Thoracic aorta (tissue), 2 donors: ENCODE data around the gene PROS1. TPM values are rescaled to one million over a fixed set of nuclear protein-coding genes. Genes with fewer than 3 reads are reported as not detected.
"Not testable (repeated sequence)": the region's sequence is repeated elsewhere in the genome, so short reads cannot be mapped to it uniquely, and the experiment has no call there.

ENCODE experiments used
- ATAC-seq: fragments of 150-250 bp; one replicate; pipeline ENCODE4 v1.8.0; 2017; ENCODE audit warnings: low read depth; ENCODE audit not compliant: insufficient number of reproducible peaks, low FRiP score
- DNase-seq: peaks from one replicate; pipeline ENCODE4 v3.0.0-alpha.2; 2020; ENCODE audit warnings: low spot score
- H3K27ac ChIP-seq, 2 donors: fragments of 200-600 bp; sonication (generic); 1 replicate in 1 of 2; 2 replicates in 1 of 2; pipeline ENCODE4 v1.5.1; 2016; ENCODE audit warnings: mild to moderate bottlenecking in 2 of 2, moderate library complexity in 2 of 2
- H3K27me3 ChIP-seq: fragments of 200-600 bp; sonication (generic); replicated peaks from 2 replicates; pipeline ENCODE4 v1.6.0; 2016; ENCODE audit warnings: mild to moderate bottlenecking; ENCODE audit not compliant: insufficient read depth
- H3K36me3 ChIP-seq: fragments of 200-600 bp; sonication (generic); one replicate; pipeline ENCODE4 v1.5.1; 2016
- H3K4me1 ChIP-seq, 2 donors: fragments of 200-600 bp; sonication (generic); 1 replicate in 1 of 2; 2 replicates in 1 of 2; pipeline versions ENCODE4 v1.5.1 to v1.6.0; 2016; ENCODE audit warnings: low read depth in 2 of 2, mild to moderate bottlenecking in 1 of 2; ENCODE audit not compliant: control insufficient read depth in 1 of 2
- H3K4me3 ChIP-seq: fragments of 200-600 bp; sonication (generic); 2 replicates; pipeline ENCODE4 v1.5.1; 2016; ENCODE audit warnings: mild to moderate bottlenecking
- H3K9me3 ChIP-seq: fragments of 200-600 bp; sonication (generic); 2 replicates; pipeline ENCODE4 v1.5.1; 2016
- CTCF ChIP-seq: fragments of 200-600 bp; sonication (generic); IDR thresholded peaks from one replicate; pipeline ENCODE4 v1.5.1; 2019; ENCODE audit warnings: antibody characterized with exemption
- total RNA-seq, 2 donors: library from RNA; depleted of rRNA; stranded (reverse); fragments of >200 nt; gene quantifications; one replicate each; pipeline versions ENCODE4 v1.1.0 to v1.2.3, GENCODE V29; 2016

PROS1 gene
- total RNA-seq, 2 donors from 2014 or later = 122 to 180 TPM

GRCh38 chr3:93979850-93980676, 6.4 kb upstream of the PROS1 start, which contains the start of gene ARL13B:
ARL13B (plus strand) TSS chr3:93980155; CDS start chr3:93980424, 269 bp downstream.
- DNase-seq (peak; percentile 95), ATAC-seq (peak; percentile 99)
- peak within 1 kb of the TSS; percentile 87 to 94 for H3K27ac ChIP-seq
- H3K4me1 ChIP-seq = peaks cover 9 to 16% of the 10 kb centered on the region in 2 donors
- H3K9me3 ChIP-seq = no peaks in the 10 kb centered on the region
- no peaks in the 10 kb centered on the region for H3K36me3 ChIP-seq
- H3K27me3 ChIP-seq = no peaks in the 10 kb centered on the region
- no peak for TF ChIP-seq CTCF
- H3K4me3 ChIP-seq = peak within 1 kb of the TSS; percentile 83

- no peaks in the 10 kb centered on the region for H3K36me3 ChIP-seq
- H3K27ac ChIP-seq = peak overlapping the region in 1 of 2 donors; percentile 51
- ATAC-seq (no peak), DNase-seq (no peak)
- no peaks in the 10 kb centered on the region for H3K9me3 ChIP-seq
- no peak overlapping the region for H3K4me3 ChIP-seq
- peaks cover 18 to 44% of the 10 kb centered on the region in 2 donors for H3K4me1 ChIP-seq
- H3K27me3 ChIP-seq = no peaks in the 10 kb centered on the region
- no peak for TF ChIP-seq CTCF
Observed at GRCh38 chr3:93969997-93970396, 3.7 kb downstream of the PROS1 start.

GRCh38 chr3:93969443-93969842, 4.3 kb downstream of the PROS1 start:
- DNase-seq (no peak), ATAC-seq (no peak)
- Histone ChIP-seq H3K4me1 (peaks cover 18 to 44% of the 10 kb centered on the region in 2 donors), H3K36me3 (no peaks in the 10 kb centered on the region), H3K27me3 (no peaks in the 10 kb centered on the region), H3K27ac (peak overlapping the region; percentile 37 to 51), H3K4me3 (no peak overlapping the region), H3K9me3 (no peaks in the 10 kb centered on the region)
- TF ChIP-seq CTCF = no peak

GRCh38 chr3:93965106-93965505, 8.6 kb downstream of the PROS1 start:
- not testable (repeated sequence) for ATAC-seq, H3K27me3 ChIP-seq, H3K36me3 ChIP-seq, H3K4me3 ChIP-seq, H3K27ac ChIP-seq, DNase-seq, H3K9me3 ChIP-seq
- H3K4me1 ChIP-seq = peaks cover 30 to 44% of the 10 kb centered on the region in 2 donors

- Histone ChIP-seq H3K36me3 (no peaks in the 10 kb centered on the region), H3K9me3 (no peaks in the 10 kb centered on the region), H3K27me3 (no peaks in the 10 kb centered on the region), H3K4me3 (no peak overlapping the region), H3K4me1 (peaks cover 12 to 22% of the 10 kb centered on the region in 2 donors), H3K27ac (peak overlapping the region in 1 of 2 donors; percentile 51)
- ATAC-seq (no peak), DNase-seq (no peak)
- TF ChIP-seq CTCF = no peak
Observed at GRCh38 chr3:93962798-93963197, 10.9 kb downstream of the PROS1 start.
